RKO (cell line): ENCODE results near the gene DLGAP1.

ENCODE experiments used
- DNase-seq: peaks from one replicate; pipeline ENCODE4 v3.0.0-alpha.2; 2016; ENCODE audit warnings: low spot score

Gene DLGAP1

GRCh38 chr18:3816610-3817363, 638.3 kb downstream of the DLGAP1 start:
- peak; percentile 84 for DNase-seq

GRCh38 chr18:3815991-3816390, 639.1 kb downstream of the DLGAP1 start:
- DNase-seq: no peak

- DNase-seq: no peak
Measured at GRCh38 chr18:3814816-3815215, 640.3 kb downstream of the DLGAP1 start.

GRCh38 chr18:3810296-3810695, 644.8 kb downstream of the DLGAP1 start:
- no peak for DNase-seq

GRCh38 chr18:3808985-3809780, 645.9 kb downstream of the DLGAP1 start:
- no peak for DNase-seq

- DNase-seq: no peak
Measured at GRCh38 chr18:3806656-3807055, 648.5 kb downstream of the DLGAP1 start.

- DNase-seq: no peak
Measured at GRCh38 chr18:3804336-3804735, 650.8 kb downstream of the DLGAP1 start.

- no peak for DNase-seq
Measured at GRCh38 chr18:3803350-3803749, 651.8 kb downstream of the DLGAP1 start.

- no peak for DNase-seq
Measured at GRCh38 chr18:3799515-3799914, 655.6 kb downstream of the DLGAP1 start.

- DNase-seq: no peak
Measured at GRCh38 chr18:3798032-3798431, 657.1 kb downstream of the DLGAP1 start.

GRCh38 chr18:3796434-3796833, 658.7 kb downstream of the DLGAP1 start:
- DNase-seq: no peak

- DNase-seq: no peak
Measured at GRCh38 chr18:3794537-3795348, 660.4 kb downstream of the DLGAP1 start.

GRCh38 chr18:3793545-3793944, 661.6 kb downstream of the DLGAP1 start:
- DNase-seq: no peak

GRCh38 chr18:3793111-3793510, 662.0 kb downstream of the DLGAP1 start:
- no peak for DNase-seq

GRCh38 chr18:3792711-3793110, 662.4 kb downstream of the DLGAP1 start:
- no peak for DNase-seq

- no peak for DNase-seq
Measured at GRCh38 chr18:3791238-3791637, 663.9 kb downstream of the DLGAP1 start.

- DNase-seq: no peak
Measured at GRCh38 chr18:3790703-3791102, 664.4 kb downstream of the DLGAP1 start.

- DNase-seq: no peak
Measured at GRCh38 chr18:3789525-3789924, 665.6 kb downstream of the DLGAP1 start.

GRCh38 chr18:3784949-3785348, 670.2 kb downstream of the DLGAP1 start:
- DNase-seq: no peak

GRCh38 chr18:3782901-3783300, 672.2 kb downstream of the DLGAP1 start:
- no peak for DNase-seq

- no peak for DNase-seq
Measured at GRCh38 chr18:3777719-3778118, 677.4 kb downstream of the DLGAP1 start.

GRCh38 chr18:3777122-3777521, 678.0 kb downstream of the DLGAP1 start:
- DNase-seq: no peak

- DNase-seq: no peak
Measured at GRCh38 chr18:3775996-3776395, 679.1 kb downstream of the DLGAP1 start.
